ENCODE data around the gene AKAP13.
"Not testable (repeated sequence)": the region's sequence is repeated elsewhere in the genome, so short reads cannot be mapped to it uniquely, and the experiment has no call there.

AKAP13 gene

DNA sequence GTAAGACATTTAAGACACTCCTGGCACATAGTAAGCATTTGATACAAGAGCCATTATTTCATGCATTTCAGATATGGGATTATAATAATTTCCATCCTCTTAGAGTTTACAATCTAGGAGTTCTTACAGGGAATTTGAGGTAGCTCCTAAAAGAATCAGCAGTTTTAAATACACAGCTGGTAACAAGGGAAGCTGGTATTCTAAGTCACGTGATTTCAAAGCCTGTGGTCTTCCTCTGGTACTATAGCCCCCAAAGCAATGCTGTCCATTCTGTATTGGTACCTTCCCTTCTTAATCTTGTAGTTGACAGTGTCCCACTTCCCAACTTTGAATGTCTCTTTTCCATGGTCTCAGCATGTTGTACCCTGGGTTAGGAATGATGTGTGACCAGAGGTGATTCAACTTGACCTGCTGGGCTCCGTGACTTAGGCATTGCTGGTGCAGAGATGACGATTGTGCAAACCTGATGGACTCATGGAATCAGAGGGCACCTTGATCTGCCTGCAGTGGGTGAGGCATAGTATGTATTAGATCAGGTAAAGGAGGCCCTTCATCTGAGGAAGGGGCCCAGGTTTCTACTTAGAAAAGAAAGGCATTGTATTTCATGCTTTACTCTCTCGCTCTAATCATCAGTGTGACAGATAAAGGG is 122.9 kb downstream of the AKAP13 start:
- no peak for DNase-seq

DNA sequence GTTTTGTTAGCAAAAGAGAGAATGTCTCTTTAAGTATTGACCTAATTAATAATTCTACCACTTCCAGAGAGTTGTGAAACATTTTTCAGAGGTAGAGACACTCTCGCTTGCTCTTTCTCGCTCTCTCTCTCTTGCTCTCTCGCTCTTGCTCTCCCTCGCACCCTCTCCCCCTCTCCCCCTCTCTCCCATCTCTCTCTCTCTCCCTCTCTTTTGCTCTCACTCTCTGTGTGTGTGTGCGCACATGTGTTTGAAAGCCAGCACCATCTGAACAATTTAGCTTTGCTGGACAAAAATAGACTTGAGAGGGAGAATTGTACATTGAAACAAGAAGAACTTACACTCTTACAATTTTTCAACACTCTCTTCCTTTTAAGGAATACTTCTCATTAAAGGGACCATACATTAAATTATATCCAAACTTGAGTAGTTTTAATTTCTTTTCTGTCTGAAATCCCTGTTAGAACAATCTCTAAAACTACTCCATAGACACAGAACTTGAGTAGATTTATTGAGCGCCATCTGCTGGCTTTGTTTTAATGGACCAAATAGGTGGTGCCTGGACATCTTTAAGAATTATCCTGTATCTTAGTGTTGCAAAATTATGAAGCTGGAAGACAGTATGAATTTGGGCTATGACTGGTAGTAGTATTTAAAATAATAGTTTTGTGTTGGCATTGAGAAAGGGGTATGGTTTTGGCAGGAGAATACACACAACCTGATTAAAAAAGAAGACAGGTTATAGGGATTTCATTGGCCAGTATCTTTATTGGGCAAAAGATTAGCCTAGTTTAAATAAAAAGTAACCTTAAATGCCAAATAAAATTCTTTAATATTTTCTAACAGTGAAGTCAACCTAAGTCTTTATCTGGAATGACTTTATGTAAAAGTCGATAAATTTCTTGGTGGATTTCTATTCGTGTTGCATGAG is 124.6 kb downstream of the AKAP13 start:
- peak; percentile 67 for DNase-seq

DNA sequence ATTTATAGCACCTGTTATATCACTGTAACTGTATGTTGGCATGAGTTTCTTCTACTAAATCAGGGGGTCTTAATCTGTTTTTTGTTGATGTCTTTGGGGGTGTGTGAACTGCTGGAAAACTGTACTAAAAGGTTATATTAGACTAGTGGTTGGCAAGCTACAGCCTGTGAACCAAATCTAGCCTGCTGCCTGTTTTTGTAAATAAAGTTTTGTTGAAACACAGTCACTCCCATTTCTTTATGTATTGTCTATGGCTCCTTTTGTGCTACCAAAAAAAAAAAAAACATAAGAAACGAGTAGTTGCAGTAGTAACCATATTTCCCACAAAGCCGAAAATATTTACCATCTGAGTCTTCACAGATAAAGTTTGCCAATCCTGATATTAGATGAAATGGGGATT is 126.7 kb downstream of the AKAP13 start:
- no peak for DNase-seq

DNA sequence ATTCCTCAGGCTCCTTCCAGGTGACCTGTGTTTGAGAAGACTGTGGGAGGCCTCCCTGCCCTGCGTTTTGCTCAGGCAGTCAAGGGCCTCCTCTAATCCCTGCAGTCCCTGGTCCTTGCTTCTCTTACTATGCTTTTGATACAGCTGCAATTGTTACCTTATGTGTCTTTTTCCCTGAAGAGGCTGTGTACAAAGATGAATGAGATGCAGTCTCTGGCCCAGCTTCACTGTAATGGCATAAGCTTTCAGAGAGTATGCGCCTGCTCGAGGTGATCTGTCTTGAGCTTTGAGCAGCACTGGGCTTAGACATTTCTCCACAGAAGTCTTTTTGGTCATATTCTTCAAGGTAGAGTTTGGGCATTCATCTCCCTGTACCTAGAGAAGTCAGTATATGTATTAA is 129.6 kb downstream of the AKAP13 start:
- DNase-seq, result no peak

DNA sequence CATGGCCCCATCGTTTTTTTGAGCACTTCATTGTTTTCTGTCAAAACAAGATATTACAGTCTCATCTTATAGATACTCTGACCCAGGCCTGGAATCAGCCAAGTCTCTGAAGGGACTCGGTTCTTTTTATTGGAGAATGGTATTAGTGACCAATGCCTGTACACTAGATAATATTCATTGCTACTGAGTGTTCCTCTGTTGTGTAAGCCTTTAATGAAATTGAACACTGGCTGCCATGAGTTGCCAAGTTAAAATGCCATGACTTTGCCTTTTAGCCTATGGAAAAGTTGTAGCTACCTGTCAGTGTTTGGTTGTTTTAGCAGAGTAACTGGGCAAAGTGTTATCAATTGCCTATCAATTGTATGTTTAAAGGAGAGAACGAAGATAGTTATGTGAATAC is 134.0 kb downstream of the AKAP13 start:
- no peak for DNase-seq

DNA sequence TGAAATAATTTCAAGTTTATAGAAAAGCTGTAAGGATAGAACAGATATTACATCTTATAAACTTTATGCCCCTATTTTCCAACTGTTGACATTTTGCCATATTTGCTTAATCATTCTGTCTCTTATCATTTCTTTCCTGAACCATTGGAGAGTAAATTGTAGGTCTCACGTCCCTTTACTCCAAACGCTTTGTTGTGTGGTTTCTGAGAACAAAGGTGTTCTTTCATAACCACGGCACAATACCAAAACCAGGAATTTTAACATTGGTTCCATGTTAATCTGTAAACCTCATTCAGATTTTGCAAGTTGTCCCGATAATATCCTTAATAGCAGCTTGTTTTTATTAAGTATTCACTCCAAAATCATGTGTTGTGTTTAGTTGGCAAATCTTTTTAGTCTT is 134.8 kb downstream of the AKAP13 start:
- DNase-seq, result peak; percentile 38

DNA sequence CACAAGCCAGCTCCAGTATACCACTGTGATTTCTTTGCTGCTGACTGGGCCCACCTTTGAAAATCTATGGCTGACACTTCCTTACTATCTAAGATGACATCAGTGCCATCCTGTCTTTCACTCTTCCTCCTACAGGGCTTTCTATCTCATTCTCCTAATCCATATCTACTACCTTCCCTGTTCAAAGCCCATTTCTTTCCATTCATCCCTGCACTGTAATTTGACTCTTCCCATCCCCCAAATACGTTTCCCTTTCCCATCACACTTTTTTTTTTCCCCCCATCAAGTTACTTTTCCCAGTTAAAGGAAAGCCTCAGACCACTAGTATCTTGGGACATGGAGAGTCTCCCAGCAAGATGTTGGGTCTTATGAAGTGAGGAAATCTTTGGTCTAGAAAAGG is 136.7 kb downstream of the AKAP13 start:
- DNase-seq, result no peak

DNA sequence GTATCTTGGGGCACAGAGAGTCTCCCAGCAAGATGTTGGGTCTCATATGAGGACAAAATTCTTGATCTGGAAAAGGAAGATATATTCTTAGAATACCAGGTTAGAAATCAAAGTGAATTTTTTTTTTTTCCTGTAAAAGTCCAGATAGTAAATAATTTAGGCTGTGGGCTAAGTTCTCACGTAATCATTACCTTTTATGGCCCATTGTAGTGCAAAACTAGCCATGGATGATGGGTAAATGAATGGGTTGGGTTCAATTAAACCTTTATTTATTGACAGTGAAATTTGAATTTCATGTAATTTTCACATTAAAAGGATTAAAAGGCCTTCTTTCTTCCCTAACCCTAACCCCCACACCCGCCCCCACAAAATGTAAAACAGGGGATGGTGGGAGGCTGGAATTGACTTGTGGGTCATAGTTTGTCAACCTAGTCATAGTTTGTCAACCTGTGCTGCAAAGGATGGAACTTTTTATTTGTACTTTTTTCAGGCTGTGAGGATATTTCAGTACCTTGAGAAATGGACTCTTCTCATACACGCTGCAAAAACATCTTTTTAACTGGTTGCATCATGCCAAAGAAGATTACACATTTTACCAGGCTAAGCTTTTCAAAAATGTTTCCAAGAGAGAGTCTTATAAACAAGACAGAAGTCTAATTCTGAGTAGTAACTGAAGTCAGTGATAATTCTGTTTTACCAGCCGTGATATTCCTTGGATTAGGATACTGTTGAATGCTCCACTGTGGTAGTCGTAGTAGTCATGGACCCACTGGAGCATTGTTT is 138.8 kb downstream of the AKAP13 start:
- DNase-seq, result no peak

DNA sequence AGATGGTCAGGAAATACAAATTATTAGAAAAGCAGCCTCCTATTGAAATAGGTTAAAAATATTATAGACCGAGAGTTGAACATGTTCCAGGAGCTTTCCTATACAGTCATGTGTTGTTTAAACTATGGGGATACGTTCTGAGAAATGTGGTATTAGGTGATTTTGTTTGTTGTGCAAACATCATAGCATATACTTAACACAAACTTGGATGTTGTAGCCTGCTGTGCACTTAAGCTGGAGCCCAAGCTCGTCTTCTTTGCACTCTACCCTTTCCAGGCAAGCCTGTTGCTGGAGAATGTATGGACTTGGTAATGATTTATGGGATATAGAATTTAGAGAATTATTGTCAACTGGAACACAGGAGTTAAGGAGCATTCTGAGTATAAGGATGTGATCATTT is 140.2 kb downstream of the AKAP13 start:
- no peak for DNase-seq

DNA sequence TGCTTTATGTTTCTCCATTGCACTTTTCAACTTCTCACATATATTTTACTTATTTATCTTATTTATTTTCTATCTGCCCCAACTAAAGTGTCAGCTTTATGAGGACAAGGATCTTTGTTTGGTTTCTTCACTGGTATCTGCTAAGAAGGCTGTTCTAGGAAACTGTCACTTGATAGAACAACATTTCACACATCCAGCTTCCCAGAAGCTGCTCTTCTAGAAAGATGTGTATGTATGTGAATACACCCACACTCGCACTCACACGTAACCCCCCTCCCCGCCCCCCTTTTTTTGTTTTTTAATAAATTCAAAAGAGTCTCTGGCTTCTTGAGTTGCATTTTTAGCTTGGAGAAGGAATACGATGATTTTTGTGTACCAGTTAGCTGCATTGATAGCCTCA is 143.1 kb downstream of the AKAP13 start:
- DNase-seq, result no peak

DNA sequence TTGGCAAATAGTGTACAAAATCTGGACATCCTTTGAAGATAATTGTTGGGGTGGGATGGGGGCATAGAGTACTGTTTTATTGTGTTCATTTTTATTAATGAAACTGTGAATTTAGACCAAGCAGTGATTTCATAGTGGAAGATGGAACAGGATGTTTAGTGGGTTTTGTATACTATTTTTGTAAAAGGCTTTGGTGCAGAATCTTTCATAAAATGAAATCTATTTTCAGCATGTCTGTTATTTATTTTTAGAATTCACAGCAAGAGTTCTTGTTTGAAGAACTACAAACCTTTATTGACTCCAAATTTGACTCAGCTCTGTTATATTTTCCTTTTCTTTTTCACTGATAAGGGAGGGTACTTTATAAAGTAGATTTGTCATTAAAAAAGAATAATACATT is 145.4 kb downstream of the AKAP13 start:
- DNase-seq, result no peak

DNA sequence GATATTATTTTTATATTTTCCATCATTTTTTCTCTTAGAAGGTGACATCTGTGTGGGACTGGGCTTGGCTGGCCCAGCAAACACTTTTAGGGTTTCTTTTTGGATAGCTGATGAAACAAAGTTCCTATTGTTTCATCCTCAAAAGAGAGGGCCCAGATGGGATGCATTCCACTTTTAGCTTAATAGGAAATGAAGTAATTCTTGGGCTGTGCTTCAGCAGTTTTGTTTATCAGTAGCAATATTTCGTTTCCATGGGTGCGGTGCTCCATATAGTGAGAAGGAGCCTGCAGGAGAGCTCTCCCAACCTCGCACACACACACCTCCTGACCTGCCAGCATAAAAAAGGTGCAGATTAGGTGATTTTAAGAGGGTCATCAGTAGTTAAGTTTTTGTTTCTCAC is 147.5 kb downstream of the AKAP13 start:
- no peak for DNase-seq

DNA sequence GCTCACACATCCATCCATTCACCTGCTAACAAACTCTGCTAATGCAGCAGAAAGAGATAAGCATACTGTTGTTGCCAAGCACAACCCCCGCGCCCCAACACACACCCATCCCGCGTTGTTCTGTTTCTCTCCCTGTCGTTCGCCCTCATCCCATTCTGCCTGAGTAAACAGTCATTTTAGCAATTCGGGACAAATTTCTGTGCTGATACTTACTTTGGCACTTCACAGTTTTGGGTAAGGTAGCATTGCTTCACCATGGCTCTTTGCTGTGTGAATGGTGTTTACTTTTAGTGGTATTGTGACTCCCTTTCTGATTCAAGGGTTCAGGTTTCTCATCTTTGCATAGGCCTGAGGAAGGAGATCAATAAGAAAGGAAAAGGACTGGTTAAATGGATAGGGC is 149.7 kb downstream of the AKAP13 start:
- DNase-seq, result no peak

DNA sequence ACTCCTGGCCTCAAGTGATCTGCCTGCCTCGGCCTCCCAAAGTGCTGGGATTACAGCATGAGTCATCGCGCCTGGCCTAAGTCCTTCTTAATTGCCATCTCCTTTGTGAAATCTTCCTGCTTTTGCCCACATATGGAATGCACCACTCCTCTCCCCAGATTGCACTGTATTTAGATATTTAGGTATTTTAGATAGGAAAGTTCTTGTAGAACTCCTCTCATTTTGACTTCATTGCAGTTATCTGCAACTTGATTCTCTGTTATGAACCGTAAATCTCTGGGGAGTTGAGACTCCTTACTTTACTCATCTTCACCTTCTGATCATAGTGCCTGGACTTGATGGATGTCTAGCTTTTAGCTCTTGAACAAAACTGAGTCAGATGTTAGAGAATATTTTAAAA is 150.7 kb downstream of the AKAP13 start:
- no peak for DNase-seq

DNA sequence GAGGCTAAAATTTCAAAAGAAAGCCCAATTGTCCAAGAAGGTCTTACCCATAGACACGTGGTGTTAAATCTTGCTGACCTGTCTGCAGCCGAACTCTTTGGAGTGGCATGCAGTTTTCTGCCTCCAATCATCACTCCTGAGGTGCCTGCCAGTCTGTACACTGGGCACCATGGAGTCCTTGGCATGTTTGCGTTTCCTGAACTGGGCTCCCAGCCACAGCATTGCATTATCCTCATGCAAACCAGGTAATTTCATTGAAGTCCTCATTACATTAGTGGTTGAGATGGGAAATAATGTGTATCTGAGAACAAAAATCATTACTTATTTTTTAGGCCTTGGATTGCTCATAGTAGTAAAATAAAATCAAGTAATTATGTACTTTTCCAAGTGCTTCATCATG is 152.3 kb downstream of the AKAP13 start:
- no peak for DNase-seq

DNA sequence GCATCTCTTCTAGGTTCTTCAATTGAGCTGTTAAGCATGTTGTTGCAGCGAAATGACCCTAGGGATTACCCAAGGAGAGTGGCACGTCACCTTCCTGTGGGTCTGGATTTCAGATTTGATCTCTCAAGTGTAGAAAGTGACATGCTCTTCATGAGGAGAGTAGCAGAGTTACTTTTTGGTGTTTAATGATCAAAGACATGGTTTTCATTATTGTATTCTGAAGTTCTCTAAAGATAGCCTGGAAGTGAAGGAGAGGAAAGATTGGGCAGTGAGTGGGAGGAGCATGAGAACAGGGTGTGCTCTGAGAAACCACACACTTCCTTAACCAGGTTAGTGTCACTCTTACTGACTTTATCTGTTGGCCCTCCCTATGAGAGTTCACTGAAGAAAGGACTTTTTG is 153.6 kb downstream of the AKAP13 start:
- DNase-seq, result peak; percentile 44

DNA sequence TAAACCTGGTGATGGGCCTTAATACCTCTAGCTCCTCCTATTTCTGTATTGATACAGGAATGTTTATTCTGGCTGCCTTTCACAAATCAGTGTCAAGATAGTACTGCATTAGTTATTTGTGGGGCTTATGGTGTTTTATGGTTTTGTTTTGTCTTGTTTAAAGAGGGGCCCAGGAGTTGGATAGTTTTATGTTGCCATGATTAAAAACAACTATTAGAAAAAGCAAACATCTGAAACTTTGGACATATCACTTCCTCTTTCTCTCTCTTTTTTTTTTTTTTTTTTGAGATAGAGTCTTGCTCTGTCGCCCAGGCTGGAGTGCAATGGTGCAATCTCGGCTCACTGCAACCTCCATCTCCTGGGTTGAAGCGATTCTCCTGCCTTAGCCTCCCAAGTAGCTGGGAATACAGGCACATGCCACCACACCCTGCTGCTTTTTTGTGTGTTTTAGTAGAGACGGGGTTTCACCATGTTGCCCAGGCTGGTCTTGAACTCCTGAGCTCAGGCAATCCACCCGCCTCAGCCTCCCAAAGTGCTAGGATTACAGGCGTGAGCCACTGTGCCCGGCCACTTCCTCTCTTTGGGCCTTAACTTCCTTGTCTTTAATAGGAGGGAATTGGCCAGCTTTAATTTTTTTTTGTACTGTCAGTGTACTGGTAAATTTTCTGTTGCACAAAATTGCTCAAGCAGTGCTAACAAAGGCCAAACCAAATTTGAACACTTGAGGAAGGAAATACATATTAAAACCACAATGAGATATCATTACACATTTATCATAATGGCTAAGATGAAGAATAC is 155.3 kb downstream of the AKAP13 start:
- not testable (repeated sequence) for DNase-seq

DNA sequence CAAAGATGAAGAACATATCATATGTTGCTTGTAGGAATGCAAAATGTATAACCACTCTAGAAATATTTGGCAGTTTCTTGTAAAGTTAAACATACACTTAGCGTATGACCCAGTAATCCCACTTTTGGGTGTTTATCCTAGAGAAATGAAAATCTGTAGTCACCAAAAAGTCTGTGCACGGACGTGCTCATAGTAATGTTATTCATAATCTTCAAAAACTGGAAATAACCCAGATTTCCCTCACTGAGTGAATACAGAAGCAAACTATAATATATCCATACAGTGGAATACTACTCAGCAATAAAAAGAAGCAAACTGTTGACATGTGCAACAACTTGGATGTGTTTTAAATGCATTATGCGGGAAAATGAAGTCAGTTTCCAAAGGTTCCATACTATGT is 155.9 kb downstream of the AKAP13 start:
- DNase-seq, result no peak

DNA sequence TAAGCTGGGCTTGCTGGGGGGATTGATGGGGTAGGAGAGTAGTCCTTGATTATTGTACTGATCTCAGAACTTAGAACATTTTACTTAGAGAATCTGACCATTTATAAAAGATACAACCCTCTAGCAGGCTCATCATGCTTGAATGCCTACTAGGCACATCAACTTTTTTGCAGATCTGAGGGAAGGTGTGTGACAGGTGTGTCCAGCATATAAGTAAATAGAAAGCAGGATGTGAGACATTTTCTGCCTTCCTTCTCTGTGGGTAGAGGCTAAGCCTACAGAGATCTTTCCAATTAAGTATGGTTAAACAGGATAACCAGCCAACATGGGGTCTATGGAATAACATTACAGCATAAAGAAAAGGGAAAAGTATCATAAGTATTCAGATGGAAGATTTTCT is 159.1 kb downstream of the AKAP13 start:
- DNase-seq, result no peak

DNA sequence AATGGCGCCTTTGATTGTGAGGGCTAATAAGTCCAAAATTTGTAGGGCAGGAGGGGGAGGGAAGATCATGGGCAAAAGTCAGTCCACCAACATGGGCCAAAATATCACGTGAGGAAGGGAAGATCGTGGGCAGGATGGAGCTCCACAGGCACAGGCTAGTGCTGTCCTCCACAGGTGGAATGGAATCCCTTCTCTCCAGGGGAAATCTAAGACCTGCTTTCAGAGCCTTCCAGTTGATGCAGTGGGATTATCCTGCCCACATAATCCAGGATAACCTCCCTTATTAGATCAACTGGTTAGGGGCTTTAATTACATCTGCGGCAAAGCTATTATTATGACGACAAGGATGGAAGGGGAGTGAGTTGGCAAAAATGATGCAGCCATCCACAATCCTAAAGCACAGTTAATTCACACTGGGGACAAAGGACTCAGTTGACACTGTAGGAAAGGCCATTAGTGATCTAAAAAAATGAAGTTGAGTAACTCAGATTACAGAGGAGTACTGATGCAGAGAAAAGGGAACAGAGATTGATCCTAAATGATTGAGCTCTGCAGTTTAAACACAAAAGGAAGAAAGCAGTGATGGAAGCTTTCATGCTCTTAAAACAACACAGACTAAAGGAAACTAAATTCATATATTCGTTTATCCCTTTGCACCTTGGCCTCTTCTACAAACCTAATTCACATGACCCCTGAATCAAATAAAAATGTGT is 159.8 kb downstream of the AKAP13 start:
- no peak for DNase-seq

DNA sequence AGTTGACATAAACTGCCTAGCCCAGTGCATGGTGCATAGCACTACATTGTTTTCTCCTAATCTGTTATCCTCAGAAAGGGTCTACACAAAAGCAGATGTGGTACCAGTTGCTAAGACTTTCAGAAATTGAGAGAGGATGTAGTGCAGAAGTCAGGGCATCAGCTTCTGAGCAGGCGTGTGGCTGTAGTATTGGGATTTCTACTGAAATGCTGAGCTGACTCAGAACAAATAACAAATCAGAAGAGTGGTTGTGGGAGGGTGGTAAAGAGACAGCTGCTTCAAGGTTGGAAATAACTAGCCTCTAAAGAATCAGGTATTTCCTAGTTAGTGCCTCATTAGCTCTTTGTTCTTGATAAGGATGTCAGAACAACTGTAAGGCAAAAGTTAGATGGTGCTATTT is 161.3 kb downstream of the AKAP13 start:
- no peak for DNase-seq

DNA sequence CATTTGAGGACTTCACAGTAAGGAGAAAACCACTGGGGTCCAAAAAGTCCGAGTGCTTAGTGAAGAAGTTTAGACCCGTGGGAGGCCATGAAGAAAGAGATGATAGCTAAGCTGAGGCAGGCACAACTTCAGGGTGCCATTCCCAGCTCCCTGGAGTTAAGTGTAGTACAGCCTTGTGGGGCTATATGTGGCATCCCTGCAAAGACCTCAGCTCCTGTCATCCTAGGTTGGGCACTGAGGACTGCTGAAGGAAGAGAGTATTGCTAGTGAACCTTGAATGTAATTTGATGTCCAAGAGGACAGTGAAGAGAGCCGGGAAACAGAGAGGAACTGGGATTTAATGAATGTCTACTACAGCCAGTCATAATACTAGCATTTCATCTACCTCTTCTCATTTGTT is 162.1 kb downstream of the AKAP13 start:
- DNase-seq, result no peak
